Mucosa of descending colon (tissue), 3 donors: Measurements from ENCODE around the gene PRR7. TPM values are rescaled to one million over a fixed set of nuclear protein-coding genes. Genes with fewer than 3 reads are reported as not detected.

Source experiments
- ATAC-seq: fragments of 200-7000 bp; cut with Tn5 transposase; one replicate; pipeline ENCODE4 v1.9.1; 2020; ENCODE audit warnings: mild to moderate bottlenecking, moderate library complexity
- DNase-seq, 3 donors: peaks; one replicate each; pipeline ENCODE4 v3.0.0-alpha.2; 2020
- H3K36me3 ChIP-seq: fragments of 200-600 bp; one replicate; pipeline ENCODE4 v1.8.0; 2021; ENCODE audit warnings: low read depth, mild to moderate bottlenecking
- H3K4me1 ChIP-seq: fragments of 200-600 bp; one replicate; pipeline ENCODE4 v1.8.0; 2021; ENCODE audit warnings: low read depth, mild to moderate bottlenecking
- H3K4me3 ChIP-seq: fragments of 200-600 bp; one replicate; pipeline ENCODE4 v1.8.0; 2021; ENCODE audit warnings: mild to moderate bottlenecking
- H3K9me3 ChIP-seq: fragments of 200-600 bp; one replicate; pipeline ENCODE4 v1.8.0; 2021; ENCODE audit warnings: mild to moderate bottlenecking
- intact Hi-C, 2 donors: fragments of 100-400 bp; cut with DNase I in 1 of 2; cut with micrococcal nuclease in 1 of 2; formaldehyde crosslinking; loops; one replicate each; pipeline versions ENCODE4 v1.11.0 to v1.11.1; 2022; cut with DNase I, micrococcal nuclease
- long read RNA-seq, 2 donors: library from polyadenylated mRNA; unstranded; transcript quantifications; one replicate each; pipeline ENCODE4 v2.0.0, GENCODE V29; 2019 to 2021
- total RNA-seq, 3 donors: library from RNA; stranded (reverse); fragmentation: NEBNext Ultra II Directional in 2 of 3; extraction: Animal tissue kit (Norgen Biotek cat#: 25700) in 2 of 3; gene quantifications; one replicate each; pipeline versions ENCODE4 v1.2.1 to v1.2.4, GENCODE V29; 2021 to 2023
- TF ChIP-seq, protein P1 (sequence below): fragments of 200-600 bp; IDR thresholded peaks from one replicate; pipeline ENCODE4 v1.8.0; 2022; ENCODE audit warnings: antibody characterized with exemption, mild to moderate bottlenecking
- donor health status: DM: no; HTN: no; CAD: no; lungs with moderate emphysema.
- donor health status: DM: no; HTN: no; CAD: no.
- donor health status: DM: no; HTN: yes; CAD: no.

PRR7 gene, protein sequence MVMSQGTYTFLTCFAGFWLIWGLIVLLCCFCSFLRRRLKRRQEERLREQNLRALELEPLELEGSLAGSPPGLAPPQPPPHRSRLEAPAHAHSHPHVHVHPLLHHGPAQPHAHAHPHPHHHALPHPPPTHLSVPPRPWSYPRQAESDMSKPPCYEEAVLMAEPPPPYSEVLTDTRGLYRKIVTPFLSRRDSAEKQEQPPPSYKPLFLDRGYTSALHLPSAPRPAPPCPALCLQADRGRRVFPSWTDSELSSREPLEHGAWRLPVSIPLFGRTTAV
- total RNA-seq: 1 to 10 TPM; 1.1 to 1.2 (median 1.2) TPM
- long read RNA-seq, donor 1, partial matches to known transcripts: 0 of 3 reads
- long read RNA-seq, donor 1, other reads (novel, unspliced or antisense): 1 of 3 reads
- long read RNA-seq, donor 2, partial matches to known transcripts: 0 of 1 reads
- long read RNA-seq, donor 2, other reads (novel, unspliced or antisense): 1 of 1 reads

DNA sequence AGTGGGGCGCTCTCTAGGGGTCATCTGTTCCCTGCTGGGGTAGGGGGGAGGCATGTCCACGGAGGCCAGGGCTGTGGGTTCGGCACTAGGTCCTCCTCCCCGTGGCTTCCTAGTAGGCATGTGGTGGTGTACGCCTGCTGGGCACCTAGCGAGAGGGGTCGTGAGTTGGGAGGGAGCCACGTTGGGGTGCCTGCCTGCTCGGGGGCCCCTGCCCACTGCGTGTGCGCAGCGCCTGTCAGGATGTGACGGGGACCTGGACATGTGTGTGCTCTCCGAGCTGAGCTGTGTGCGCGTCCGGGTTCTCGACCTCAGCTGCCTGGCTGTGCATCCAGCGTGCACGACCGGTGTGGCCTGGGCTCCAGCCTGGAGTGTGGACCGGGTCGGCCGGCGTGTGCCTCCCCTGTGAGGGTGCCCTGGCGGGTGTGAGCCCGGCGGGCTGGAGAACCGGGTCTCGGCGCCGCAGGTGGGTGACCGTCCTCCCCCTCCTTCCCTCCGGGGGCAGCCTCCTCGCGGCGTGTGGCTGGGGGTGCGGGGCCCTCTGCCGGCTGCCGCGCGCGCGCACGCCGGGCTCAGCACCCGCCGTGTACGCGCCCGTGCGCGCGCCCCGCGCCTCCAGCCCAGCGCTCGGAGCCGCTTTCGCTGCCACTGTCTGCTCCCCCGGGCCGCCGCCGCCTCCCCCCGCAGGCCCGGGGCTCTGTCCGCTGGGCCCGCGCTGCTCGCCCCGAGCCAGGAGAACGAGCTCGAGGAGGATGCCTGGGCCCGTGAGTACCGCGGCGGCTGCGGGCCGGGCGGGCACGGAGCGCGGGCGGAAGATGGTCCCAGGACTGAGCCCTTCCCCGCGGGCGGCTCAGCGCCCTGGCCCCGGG, at the start of gene PRR7:
Gene PRR7 (plus strand): TSS at position 615 of the 866 bp plus-strand sequence. CDS start 8,254 bp downstream, outside the sequence.
- ATAC-seq (peak; percentile 82), DNase-seq (peak; percentile 75 to 85 (median 75))
- no peaks in the 10 kb centered on the region for H3K36me3 ChIP-seq
- no peak within 1 kb of the TSS for H3K4me3 ChIP-seq
- H3K4me1 ChIP-seq: peaks cover 21% of the 10 kb centered on the region
- intact Hi-C loops: no loop called here
- H3K9me3 ChIP-seq: no peaks in the 10 kb centered on the region
- TF ChIP-seq, protein P1, sequence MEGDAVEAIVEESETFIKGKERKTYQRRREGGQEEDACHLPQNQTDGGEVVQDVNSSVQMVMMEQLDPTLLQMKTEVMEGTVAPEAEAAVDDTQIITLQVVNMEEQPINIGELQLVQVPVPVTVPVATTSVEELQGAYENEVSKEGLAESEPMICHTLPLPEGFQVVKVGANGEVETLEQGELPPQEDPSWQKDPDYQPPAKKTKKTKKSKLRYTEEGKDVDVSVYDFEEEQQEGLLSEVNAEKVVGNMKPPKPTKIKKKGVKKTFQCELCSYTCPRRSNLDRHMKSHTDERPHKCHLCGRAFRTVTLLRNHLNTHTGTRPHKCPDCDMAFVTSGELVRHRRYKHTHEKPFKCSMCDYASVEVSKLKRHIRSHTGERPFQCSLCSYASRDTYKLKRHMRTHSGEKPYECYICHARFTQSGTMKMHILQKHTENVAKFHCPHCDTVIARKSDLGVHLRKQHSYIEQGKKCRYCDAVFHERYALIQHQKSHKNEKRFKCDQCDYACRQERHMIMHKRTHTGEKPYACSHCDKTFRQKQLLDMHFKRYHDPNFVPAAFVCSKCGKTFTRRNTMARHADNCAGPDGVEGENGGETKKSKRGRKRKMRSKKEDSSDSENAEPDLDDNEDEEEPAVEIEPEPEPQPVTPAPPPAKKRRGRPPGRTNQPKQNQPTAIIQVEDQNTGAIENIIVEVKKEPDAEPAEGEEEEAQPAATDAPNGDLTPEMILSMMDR: no peak

DNA sequence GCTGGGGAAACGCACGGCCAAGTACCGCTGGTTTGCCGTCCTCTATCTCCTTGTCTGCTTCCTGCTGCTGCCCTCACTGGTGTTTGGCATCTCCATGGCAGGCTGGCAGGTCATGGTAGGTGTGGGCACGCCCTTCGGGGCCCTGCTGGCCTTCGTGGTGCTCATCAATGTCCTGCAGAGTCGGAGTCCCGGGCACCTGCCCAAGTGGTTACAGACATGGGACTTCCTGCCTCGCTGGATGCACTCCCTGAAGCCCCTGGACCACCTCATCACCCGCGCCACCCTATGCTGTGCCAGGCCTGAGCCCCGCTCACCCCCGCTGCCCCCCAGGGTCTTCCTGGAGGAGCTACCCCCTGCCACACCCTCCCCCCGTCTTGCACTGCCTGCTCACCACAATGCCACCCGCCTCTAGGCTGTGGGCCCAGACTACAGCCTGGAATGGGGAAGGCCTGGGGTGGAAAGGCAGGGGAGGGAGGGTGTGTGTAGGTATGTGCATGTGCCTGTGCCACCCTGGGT, 48.7 kb upstream of the PRR7 start:
- H3K4me1 ChIP-seq: peaks cover 16% of the 10 kb centered on the region
- H3K36me3 ChIP-seq: no peaks in the 10 kb centered on the region
- no peak for ATAC-seq
- intact Hi-C loops: no loop called here
- DNase-seq: no peak
- H3K4me3 ChIP-seq: no peak overlapping the region
- TF ChIP-seq, protein P1: no peak
- H3K9me3 ChIP-seq: no peaks in the 10 kb centered on the region

DNA sequence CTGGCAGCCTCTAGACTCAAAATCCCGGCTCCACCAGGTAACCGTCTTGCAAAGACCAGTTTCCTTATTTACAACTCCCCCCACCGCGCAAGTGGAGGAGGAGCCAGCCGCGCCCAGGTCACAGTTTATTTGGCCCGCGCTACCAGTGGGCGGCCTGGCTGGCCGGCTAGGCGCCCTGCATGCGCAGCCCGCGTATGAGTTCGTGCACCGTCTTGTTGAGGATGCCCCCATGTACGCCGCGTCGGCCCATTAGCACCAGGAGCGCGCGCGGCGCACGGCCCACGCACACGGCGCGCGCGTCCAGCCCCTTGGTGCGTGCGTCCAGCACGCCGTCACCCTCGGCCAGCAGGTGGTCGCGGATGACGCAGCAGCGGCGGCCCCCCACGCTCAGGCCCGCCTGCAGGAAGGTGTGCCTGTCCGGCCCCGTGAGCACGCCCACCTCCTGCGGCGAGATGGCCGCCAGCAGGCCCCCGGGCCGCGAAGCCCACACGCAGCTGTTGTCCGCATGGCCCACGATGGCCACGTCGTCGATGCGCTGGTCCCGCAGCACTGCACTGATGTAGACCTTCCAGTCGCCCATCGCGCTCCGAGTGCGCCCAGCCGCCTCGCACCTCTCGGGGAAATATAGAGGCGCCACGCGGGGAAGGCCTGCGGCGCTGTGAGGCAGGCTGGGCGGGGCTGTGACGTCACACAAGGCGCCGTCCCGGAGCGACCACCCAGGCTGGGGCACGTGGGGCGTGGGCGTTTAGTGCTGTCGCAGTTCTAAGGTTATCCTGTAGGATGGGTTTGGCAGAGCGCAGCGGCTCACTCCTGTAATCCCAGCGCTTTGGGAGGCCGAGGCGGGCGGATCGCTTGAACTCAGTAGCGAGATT, 46.4 kb upstream of the PRR7 start, which contains the start of gene PFN3:
Gene PFN3 (minus strand): TSS at position 665 of the 872 bp plus-strand sequence. CDS start 85 bp downstream, at position 580.
- TF ChIP-seq, protein P1: no peak
- H3K36me3 ChIP-seq: no peaks in the 10 kb centered on the region
- intact Hi-C loops: no loop called here
- ATAC-seq (peak; percentile 28), DNase-seq (peak; percentile 78 to 87 (median 86))
- H3K9me3 ChIP-seq: no peaks in the 10 kb centered on the region
- H3K4me1 ChIP-seq: peaks cover 35% of the 10 kb centered on the region
- H3K4me3 ChIP-seq: no peak within 1 kb of the TSS

DNA sequence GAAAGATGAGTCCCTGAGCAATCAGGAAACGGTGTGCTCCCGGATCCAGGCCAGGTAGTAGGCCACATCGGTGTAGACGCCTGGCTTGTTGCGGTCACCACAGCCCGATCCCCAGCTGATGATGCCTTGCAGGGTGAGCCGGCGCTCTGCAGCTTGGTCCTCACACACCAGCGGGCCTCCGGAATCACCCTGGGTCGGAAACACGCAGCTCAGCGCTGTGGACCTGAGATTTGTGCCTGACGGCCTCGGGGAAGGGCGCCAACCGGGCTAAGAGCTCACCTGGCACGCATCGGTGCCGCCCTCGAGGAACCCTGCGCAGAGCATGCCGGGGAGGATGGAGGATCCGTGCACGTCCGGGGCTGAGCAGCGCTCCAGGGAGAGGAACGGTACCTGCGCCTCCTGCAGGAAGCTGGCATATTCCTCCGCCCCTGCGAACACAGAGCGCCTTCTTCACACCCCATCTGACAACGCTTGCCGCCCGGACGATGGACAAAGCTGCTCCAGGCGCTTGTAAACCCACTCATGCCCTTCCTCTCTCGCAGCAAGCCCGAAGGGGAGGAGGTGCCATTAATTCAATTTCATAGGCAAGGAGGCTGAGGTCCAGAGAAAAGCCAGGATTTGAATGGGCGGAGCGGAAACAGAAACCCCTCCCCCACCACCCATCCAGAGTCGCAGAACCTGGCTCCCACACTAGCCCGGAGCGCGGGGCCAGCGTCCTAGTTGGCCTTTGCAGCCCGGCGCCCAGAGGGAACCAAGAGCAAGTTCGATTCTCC, 44.2 kb upstream of the PRR7 start:
- Histone ChIP-seq H3K4me1 (peaks cover 35% of the 10 kb centered on the region), H3K4me3 (no peak overlapping the region), H3K36me3 (no peaks in the 10 kb centered on the region), H3K9me3 (no peaks in the 10 kb centered on the region)
- peak; percentile 87 to 90 (median 90) for DNase-seq
- peak; percentile 72 for ATAC-seq
- intact Hi-C loops: no loop called here
- TF ChIP-seq, protein P1: peak; percentile 50
